ENCODE results near the gene SLA2. TPM values are rescaled to one million over a fixed set of nuclear protein-coding genes. Genes with fewer than 3 reads are reported as not detected.
"Not testable (repeated sequence)": the region's sequence is repeated elsewhere in the genome, so short reads cannot be mapped to it uniquely, and the experiment has no call there.

Gene SLA2
- total RNA-seq, 1 donor from 2014 or later = not detected

- DNase-seq (ENCODE audit: low read depth) = no peak
- TF ChIP-seq, protein P1, sequence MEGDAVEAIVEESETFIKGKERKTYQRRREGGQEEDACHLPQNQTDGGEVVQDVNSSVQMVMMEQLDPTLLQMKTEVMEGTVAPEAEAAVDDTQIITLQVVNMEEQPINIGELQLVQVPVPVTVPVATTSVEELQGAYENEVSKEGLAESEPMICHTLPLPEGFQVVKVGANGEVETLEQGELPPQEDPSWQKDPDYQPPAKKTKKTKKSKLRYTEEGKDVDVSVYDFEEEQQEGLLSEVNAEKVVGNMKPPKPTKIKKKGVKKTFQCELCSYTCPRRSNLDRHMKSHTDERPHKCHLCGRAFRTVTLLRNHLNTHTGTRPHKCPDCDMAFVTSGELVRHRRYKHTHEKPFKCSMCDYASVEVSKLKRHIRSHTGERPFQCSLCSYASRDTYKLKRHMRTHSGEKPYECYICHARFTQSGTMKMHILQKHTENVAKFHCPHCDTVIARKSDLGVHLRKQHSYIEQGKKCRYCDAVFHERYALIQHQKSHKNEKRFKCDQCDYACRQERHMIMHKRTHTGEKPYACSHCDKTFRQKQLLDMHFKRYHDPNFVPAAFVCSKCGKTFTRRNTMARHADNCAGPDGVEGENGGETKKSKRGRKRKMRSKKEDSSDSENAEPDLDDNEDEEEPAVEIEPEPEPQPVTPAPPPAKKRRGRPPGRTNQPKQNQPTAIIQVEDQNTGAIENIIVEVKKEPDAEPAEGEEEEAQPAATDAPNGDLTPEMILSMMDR (conservative IDR thresholded peaks at IDR 0.05; ENCODE audit: low read depth, low read length) = no peak
- H3K4me3 ChIP-seq (ENCODE audit: low read depth, low read length) = no peak overlapping the region
These were observed 76.1 kb downstream of the SLA2 start for GRCh38 chr20:36569847-36570429.

DNA sequence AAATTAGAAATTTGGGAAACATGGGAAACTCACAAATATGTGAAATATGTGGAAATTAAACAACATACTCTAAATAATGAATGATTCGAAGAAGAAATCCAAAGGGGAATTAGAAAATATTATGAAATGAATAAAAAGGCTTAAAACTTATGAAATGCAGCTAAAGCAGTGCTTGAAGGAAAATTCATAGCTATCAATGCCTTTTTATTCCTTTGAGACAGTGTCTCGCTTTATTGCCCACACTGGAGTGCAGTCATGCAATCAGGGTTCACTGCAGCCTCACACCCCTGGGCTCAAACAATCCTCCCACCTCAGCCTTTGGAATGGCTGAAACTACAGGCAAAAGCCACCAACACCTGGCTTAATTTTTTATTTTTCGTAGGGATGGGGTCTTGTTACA lies 80.5 kb downstream of the SLA2 start:
- TF ChIP-seq, protein P1 (conservative IDR thresholded peaks at IDR 0.05; ENCODE audit: low read depth, low read length) = no peak
- DNase-seq (ENCODE audit: low read depth) = no peak
- no peak overlapping the region for H3K4me3 ChIP-seq (ENCODE audit: low read depth, low read length)

DNA sequence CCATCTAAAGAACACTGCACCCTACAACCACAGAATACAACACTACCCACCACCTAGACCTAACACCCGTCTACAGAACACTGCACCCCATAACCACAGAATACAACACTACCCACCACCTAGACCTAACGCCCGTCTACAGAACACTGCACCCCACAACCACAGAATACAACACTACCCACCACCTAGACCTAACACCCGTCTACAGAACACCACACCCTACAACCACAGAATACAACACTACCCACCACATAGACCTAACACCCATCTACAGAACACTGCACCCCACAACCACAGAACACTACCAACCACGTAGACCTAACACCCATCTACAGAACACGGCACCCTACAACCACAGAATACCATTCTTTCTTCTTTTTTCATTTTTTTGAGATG lies 81.3 kb downstream of the SLA2 start:
- DNase-seq (ENCODE audit: low read depth); H3K4me3 ChIP-seq (ENCODE audit: low read depth, low read length): not testable (repeated sequence)

DNA sequence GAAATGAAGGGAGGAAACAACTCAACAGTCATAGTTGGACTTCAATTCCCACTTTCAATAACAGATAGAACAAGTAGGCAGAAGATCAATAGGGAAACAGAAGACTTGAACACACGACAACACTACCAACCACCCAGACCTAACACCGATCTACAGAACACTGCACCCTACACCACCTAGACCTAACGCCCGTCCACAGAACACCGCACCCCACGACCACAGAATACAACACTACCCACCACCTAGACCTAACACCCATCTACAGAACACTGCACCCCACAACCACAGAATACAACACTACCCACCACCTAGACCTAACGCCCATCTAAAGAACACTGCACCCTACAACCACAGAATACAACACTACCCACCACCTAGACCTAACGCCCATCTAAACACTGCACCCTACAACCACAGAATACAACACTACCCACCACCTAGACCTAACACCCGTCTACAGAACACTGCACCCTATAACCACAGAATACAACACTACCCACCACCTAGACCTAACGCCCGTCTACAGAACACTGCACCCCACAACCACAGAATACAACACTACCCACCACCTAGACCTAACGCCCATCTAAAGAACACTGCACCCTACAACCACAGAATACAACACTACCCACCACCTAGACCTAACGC lies 81.8 kb downstream of the SLA2 start:
- H3K4me3 ChIP-seq (ENCODE audit: low read depth, low read length); DNase-seq (ENCODE audit: low read depth): not testable (repeated sequence)

- DNase-seq (ENCODE audit: low read depth) = no peak
- H3K4me3 ChIP-seq (ENCODE audit: low read depth, low read length) = no peak overlapping the region
- TF ChIP-seq, protein P1 (conservative IDR thresholded peaks at IDR 0.05; ENCODE audit: low read depth, low read length) = no peak
These were observed 82.6 kb downstream of the SLA2 start for GRCh38 chr20:36563374-36563773.

DNA sequence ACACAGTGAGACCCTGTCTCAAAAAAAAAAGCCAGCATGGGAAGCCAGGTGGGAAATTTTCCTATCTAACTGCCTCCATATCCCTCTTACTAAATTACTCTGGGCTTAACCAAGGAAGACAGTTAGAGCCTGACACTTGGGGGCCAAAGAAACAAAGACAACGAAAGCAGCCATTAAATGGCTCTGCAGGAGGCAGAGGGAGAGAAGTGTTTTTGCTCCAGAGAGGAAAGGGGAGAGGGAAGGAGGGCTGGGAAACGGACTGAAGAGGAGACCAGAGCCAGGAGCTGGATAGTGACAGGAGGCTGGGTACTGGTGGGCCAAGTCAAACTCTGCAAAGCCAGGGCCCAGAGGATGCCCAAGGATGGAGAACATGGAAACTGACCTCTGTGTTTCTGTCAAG lies 83.3 kb downstream of the SLA2 start:
- TF ChIP-seq, protein P1 (conservative IDR thresholded peaks at IDR 0.05; ENCODE audit: low read depth, low read length) = no peak
- DNase-seq (ENCODE audit: low read depth) = no peak
- H3K4me3 ChIP-seq (ENCODE audit: low read depth, low read length) = no peak overlapping the region

Other genes starting within 250 kb of the SLA2 start
- gene MYL9, start 104.7 kb downstream of the SLA2 start, total RNA-seq = 31.7 and 39.4 TPM in 2 replicates
- gene TGIF2, start 72.6 kb downstream of the SLA2 start, total RNA-seq = 13.4 and 22.0 TPM in 2 replicates
- 142 and 190 TPM in 2 replicates for gene RAB5IF, start 40.4 kb downstream of the SLA2 start, total RNA-seq
- gene NDRG3, start 99.9 kb upstream of the SLA2 start, total RNA-seq = 16.7 and 17.3 TPM in 2 replicates
- gene DSN1, start 127.6 kb upstream of the SLA2 start, total RNA-seq = 19.8 and 29.6 TPM in 2 replicates
- 0.17 and 1.1 TPM in 2 replicates for gene TLDC2, start 229.9 kb upstream of the SLA2 start, total RNA-seq